HepG2 (cell line): ENCODE measurements around the gene PSPH. TPM values are rescaled to one million over a fixed set of nuclear protein-coding genes. Genes with fewer than 3 reads are reported as not detected.

Experiments
- CREB3 ChIP-seq: sonication (generic); formaldehyde crosslinking; IDR thresholded peaks from 2 replicates; pipeline ENCODE4 v1.5.0; 2020; ENCODE audit warnings: missing genetic modification reagents
- ELF1 ChIP-seq: sonication (generic); formaldehyde crosslinking; IDR thresholded peaks from 2 replicates; pipeline ENCODE4 v1.4.0; 2020; ENCODE audit warnings: missing genetic modification reagents
- FOXA3 ChIP-seq: IDR thresholded peaks from 2 replicates; pipeline ENCODE4 v1.6.1; 2016; ENCODE audit warnings: missing genetic modification reagents, missing compliant biosample characterization
- FOXJ3 ChIP-seq: sonication (generic); formaldehyde crosslinking; IDR thresholded peaks from 2 replicates; pipeline ENCODE4 v1.4.0; 2020; ENCODE audit warnings: missing genetic modification reagents, mild to moderate bottlenecking, borderline replicate concordance
- FOXM1 ChIP-seq: sonication (generic); formaldehyde crosslinking; IDR thresholded peaks from 2 replicates; pipeline ENCODE4 v1.5.0; 2020; ENCODE audit warnings: missing genetic modification reagents
- GTF2F1 ChIP-seq: fragments of 150-350 bp; IDR thresholded peaks from 2 replicates; pipeline ENCODE4 v1.6.1; 2014; ENCODE audit warnings: low read length
- GZF1 ChIP-seq: sonication (generic); formaldehyde crosslinking; IDR thresholded peaks from 2 replicates; pipeline ENCODE4 v1.5.1; 2020; ENCODE audit warnings: mild to moderate bottlenecking, missing genetic modification reagents
- HCFC1 ChIP-seq: fragments of 150-350 bp; IDR thresholded peaks from 2 replicates; pipeline ENCODE4 v1.6.1; 2014; ENCODE audit warnings: low read depth, low read length
- JUNB ChIP-seq: sonication (generic); formaldehyde crosslinking; IDR thresholded peaks from 2 replicates; pipeline ENCODE4 v1.8.0; 2022; ENCODE audit warnings: missing genetic modification reagents, mild to moderate bottlenecking, borderline replicate concordance
- KLF9 ChIP-seq: IDR thresholded peaks from 2 replicates; pipeline ENCODE4 v1.6.1; 2016; ENCODE audit warnings: low read depth
- NFE2L1 ChIP-seq: sonication (generic); formaldehyde crosslinking; IDR thresholded peaks from 2 replicates; pipeline ENCODE4 v1.4.0; 2020; ENCODE audit warnings: missing genetic modification reagents, mild to moderate bottlenecking, borderline replicate concordance
- PAX8 ChIP-seq: sonication (generic); formaldehyde crosslinking; IDR thresholded peaks from 2 replicates; pipeline ENCODE4 v1.8.0; 2022; ENCODE audit warnings: mild to moderate bottlenecking, missing genetic modification reagents, borderline replicate concordance
- PHF21A ChIP-seq: sonication (generic); formaldehyde crosslinking; IDR thresholded peaks from 2 replicates; pipeline ENCODE4 v1.5.0; 2020; ENCODE audit warnings: mild to moderate bottlenecking, missing genetic modification reagents
- RFXAP ChIP-seq: sonication (generic); formaldehyde crosslinking; IDR thresholded peaks from 2 replicates; pipeline ENCODE4 v1.4.0; 2020; ENCODE audit warnings: missing genetic modification reagents, borderline replicate concordance
- RXRA ChIP-seq: sonication (generic); formaldehyde crosslinking; IDR thresholded peaks from 2 replicates; pipeline ENCODE4 v1.5.1; 2020; ENCODE audit warnings: missing genetic modification reagents
- SALL1 ChIP-seq: sonication (generic); formaldehyde crosslinking; IDR thresholded peaks from 2 replicates; pipeline ENCODE4 v1.8.0; 2022; ENCODE audit warnings: mild to moderate bottlenecking, missing genetic modification reagents
- SIN3B ChIP-seq: fragments of 150-350 bp; IDR thresholded peaks from 2 replicates; pipeline ENCODE4 v1.6.1; 2014; ENCODE audit warnings: low read length
- SMYD3 ChIP-seq: sonication (generic); formaldehyde crosslinking; IDR thresholded peaks from 2 replicates; pipeline ENCODE4 v1.8.1; 2023; ENCODE audit warnings: mild to moderate bottlenecking, missing genetic modification reagents
- THRA ChIP-seq: sonication (generic); formaldehyde crosslinking; IDR thresholded peaks from 2 replicates; pipeline ENCODE4 v1.4.0; 2020; ENCODE audit warnings: missing genetic modification reagents, borderline replicate concordance
- THYN1 ChIP-seq: sonication (generic); formaldehyde crosslinking; IDR thresholded peaks from 2 replicates; pipeline ENCODE4 v1.8.1; 2023; ENCODE audit warnings: low read depth, mild to moderate bottlenecking, moderate library complexity, missing genetic modification reagents, borderline replicate concordance
- ZC3H13 ChIP-seq: sonication (generic); formaldehyde crosslinking; IDR thresholded peaks from 2 replicates; pipeline ENCODE4 v1.8.1; 2023; ENCODE audit warnings: mild to moderate bottlenecking, missing genetic modification reagents, moderate library complexity
- ZNF251 ChIP-seq: sonication (generic); formaldehyde crosslinking; IDR thresholded peaks from 2 replicates; pipeline ENCODE4 v1.9.0; 2021; ENCODE audit warnings: mild to moderate bottlenecking, missing genetic modification reagents
- ZNF292 ChIP-seq: sonication (generic); formaldehyde crosslinking; IDR thresholded peaks from 2 replicates; pipeline ENCODE4 v1.8.1; 2022; ENCODE audit warnings: mild to moderate bottlenecking, low read depth, missing genetic modification reagents, borderline replicate concordance
- ZNF451 ChIP-seq: sonication (generic); formaldehyde crosslinking; IDR thresholded peaks from 2 replicates; pipeline ENCODE4 v1.5.0; 2020; ENCODE audit warnings: mild to moderate bottlenecking, missing genetic modification reagents
- ZNF460 ChIP-seq: sonication (generic); formaldehyde crosslinking; IDR thresholded peaks from 2 replicates; pipeline ENCODE4 v1.5.1; 2020; ENCODE audit warnings: missing genetic modification reagents, mild to moderate bottlenecking, borderline replicate concordance
- ZNF761 ChIP-seq: sonication (generic); formaldehyde crosslinking; conservative IDR thresholded peaks from 2 replicates; pipeline ENCODE4 v1.4.0; 2020; ENCODE audit warnings: mild to moderate bottlenecking, missing genetic modification reagents
- ZNF781 ChIP-seq: sonication (generic); formaldehyde crosslinking; IDR thresholded peaks from 2 replicates; pipeline ENCODE4 v1.5.1; 2020; ENCODE audit warnings: borderline replicate concordance, mild to moderate bottlenecking, missing genetic modification reagents; ENCODE audit errors: not compliant biosample characterization
- ZSCAN12 ChIP-seq: sonication (generic); formaldehyde crosslinking; IDR thresholded peaks from 2 replicates; pipeline ENCODE4 v1.9.0; 2021; ENCODE audit warnings: mild to moderate bottlenecking, missing genetic modification reagents
- ZSCAN21 ChIP-seq: sonication (generic); formaldehyde crosslinking; IDR thresholded peaks from 2 replicates; pipeline ENCODE4 v1.8.0; 2022; ENCODE audit warnings: mild to moderate bottlenecking, missing genetic modification reagents, moderate library complexity, borderline replicate concordance
- polyA plus RNA-seq, 8 experiments: library from polyadenylated mRNA; depleted of rRNA in 3 of 8; stranded (reverse) in 7 of 8; unstranded in 1 of 8; fragments of >200 nt; fragmentation: Illumina TruSeq in 4 of 8; extraction: Trizol in 4 of 8; gene quantifications; 2 replicates each; pipeline versions ENCODE4 v1.2.1 to v1.2.3, GENCODE V29; 2011 to 2016; ENCODE audit warnings: low read depth in 4 of 8, missing spikeins in 1 of 8, mixed read lengths in 1 of 8; ENCODE audit not compliant: insufficient read depth in 1 of 8
- total RNA-seq, 5 experiments: library from RNA; depleted of rRNA; stranded (reverse); fragments of >200 nt; fragmentation: Illumina TruSeq; extraction: Trizol; gene quantifications; 2 replicates each; pipeline ENCODE4 v1.2.3, GENCODE V29; 2016; ENCODE audit warnings: low read depth in 1 of 5
- TF ChIP-seq, protein P1 (sequence below): IDR thresholded peaks from 2 replicates; pipeline ENCODE4 v1.6.1; 2016; ENCODE audit warnings: low read depth

The PSPH gene
- total and polyA plus RNA-seq, 2 of the 13 experiments (the other 11 are each of a cell fraction or from before 2014, with no cell fraction given): 85.5 to 124 TPM

DNA sequence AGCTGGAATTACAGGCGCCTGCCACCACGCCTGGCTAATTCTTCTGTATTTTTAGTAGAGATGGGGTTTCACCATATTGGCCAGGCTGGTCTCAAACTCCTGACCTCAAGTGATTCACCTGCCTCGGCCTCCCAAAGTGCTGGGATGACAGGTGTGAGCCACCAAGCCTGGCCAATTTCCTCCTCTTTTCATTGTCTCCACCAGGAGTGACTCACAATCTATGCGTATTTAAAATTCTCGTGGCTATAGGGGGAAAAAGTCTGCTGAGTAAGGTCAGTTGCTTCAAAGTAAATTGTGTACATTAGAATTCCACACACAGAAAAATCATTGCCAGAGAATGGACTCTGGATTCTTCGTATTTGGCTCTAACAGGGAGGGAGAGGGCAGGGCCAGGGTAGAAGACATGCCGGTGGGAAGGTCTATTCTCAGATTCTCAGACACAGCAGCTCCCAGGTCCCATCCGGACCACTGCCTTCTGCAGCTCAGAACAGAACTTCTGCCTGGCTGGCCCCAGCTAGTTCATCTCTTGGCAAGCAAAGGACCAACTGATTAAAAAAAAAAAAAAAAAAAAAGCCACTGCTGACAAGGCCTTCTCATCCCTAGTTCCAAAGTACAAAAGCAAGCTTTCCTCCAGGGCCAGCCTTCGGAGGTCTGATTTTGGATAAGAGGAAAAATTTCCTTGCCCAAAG lies 22.2 kb downstream of the PSPH start (continued):
- TF ChIP-seq ZNF292 (CRISPR knock-in tag) (no peak), RFXAP (CRISPR knock-in tag) (no peak; the same call in 1 of the 2 replicates), CREB3 (CRISPR knock-in tag) (no peak), GTF2F1 (no peak), FOXA3 (CRISPR knock-in tag) (peak; percentile 81), ZNF460 (CRISPR knock-in tag) (peak; percentile 99), SIN3B (no peak), ZC3H13 (CRISPR knock-in tag) (no peak), ZNF251 (CRISPR knock-in tag) (no peak), ELF1 (CRISPR knock-in tag) (no peak), ZNF781 (no peak), NFE2L1 (CRISPR knock-in tag) (no peak), PHF21A (CRISPR knock-in tag) (peak; percentile 80), ZSCAN21 (no peak), SMYD3 (no peak), GZF1 (CRISPR knock-in tag) (no peak), JUNB (CRISPR knock-in tag) (0 out of 2 replicates have a peak, but pooled peaks have one; percentile 31), PAX8 (CRISPR knock-in tag) (no peak), FOXJ3 (CRISPR knock-in tag) (no peak), ZSCAN12 (CRISPR knock-in tag) (no peak), THYN1 (CRISPR knock-in tag) (no peak), ZNF451 (no peak), SALL1 (CRISPR knock-in tag) (peak; percentile 69), ZNF761 (CRISPR knock-in tag) (0 out of 2 replicates have a peak, but pooled peaks have one; percentile 25), RXRA (CRISPR knock-in tag) (no peak), KLF9 (CRISPR knock-in tag) (no peak), FOXM1 (CRISPR knock-in tag) (no peak), THRA (CRISPR knock-in tag) (0 out of 2 replicates have a peak, but pooled peaks have one; percentile 40), HCFC1 (no peak)
- TF ChIP-seq, protein P1, sequence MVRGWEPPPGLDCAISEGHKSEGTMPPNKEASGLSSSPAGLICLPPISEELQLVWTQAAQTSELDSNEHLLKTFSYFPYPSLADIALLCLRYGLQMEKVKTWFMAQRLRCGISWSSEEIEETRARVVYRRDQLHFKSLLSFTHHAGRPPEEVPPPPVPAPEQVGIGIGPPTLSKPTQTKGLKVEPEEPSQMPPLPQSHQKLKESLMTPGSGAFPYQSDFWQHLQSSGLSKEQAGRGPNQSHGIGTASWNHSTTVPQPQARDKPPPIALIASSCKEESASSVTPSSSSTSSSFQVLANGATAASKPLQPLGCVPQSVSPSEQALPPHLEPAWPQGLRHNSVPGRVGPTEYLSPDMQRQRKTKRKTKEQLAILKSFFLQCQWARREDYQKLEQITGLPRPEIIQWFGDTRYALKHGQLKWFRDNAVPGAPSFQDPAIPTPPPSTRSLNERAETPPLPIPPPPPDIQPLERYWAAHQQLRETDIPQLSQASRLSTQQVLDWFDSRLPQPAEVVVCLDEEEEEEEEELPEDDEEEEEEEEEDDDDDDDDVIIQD (CRISPR knock-in tag): no peak; the same call in 1 of the 2 replicates
